GM20431 (cell line): Measurements from ENCODE around the gene ANKMY1.

Source experiments
- in situ Hi-C: fragments of 300-500 bp; cut with MseI, MboI; formaldehyde crosslinking; loops from one replicate; pipeline ENCODE4 v1.15.0; 2020; ENCODE audit warnings: low sequenced_read_pairs; ENCODE audit not compliant: unreplicated experiment

The ANKMY1 gene

GRCh38 chr2:240525802-240526201 lies 32.0 kb downstream of the ANKMY1 start:
- in situ Hi-C loops = no loop called here

DNA sequence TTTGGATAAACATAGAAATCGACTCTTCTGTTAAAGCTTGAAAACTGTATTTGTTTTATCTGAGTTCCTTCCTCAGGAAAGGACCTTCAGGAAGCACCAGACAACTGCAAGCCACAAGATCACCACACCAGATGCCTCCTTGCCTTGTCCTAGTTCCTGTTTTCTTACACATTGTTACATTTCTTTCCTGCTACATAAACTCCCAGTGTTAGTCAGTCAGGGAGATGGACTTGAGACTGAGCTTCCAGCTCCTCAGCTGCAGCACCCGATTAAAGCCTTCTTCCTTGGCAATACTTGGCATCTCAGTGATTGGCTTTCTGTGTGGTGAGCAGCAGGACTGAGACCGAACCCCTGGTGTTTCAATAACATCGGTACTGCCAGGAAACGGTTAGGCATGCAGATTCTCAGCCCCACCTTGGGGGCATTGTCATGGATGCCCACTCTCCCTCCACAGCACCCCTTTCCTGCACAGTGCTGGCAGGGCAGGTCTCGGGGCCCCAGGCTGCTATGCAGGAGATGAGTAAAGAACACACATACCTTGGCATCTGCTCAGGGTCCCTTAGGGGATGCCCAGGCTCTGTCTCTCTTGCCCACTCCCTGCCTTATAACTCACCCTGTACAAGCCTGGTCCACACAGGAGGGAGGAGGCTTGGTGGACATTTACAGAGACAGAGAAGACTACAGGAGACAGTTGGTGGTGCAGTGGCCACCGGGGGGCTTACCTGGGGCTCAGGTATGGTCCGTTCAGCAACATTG lies 32.6 kb downstream of the ANKMY1 start:
- in situ Hi-C loops = loop anchor here (25.0 kb wide), 1 partner anchor 187 kb away; no protein-coding TSS in a partner anchor

GRCh38 chr2:240523451-240524281 lies 34.1 kb downstream of the ANKMY1 start:
- in situ Hi-C loops = loop anchor here (25.0 kb wide), 1 partner anchor 189 kb away; no protein-coding TSS in a partner anchor

DNA sequence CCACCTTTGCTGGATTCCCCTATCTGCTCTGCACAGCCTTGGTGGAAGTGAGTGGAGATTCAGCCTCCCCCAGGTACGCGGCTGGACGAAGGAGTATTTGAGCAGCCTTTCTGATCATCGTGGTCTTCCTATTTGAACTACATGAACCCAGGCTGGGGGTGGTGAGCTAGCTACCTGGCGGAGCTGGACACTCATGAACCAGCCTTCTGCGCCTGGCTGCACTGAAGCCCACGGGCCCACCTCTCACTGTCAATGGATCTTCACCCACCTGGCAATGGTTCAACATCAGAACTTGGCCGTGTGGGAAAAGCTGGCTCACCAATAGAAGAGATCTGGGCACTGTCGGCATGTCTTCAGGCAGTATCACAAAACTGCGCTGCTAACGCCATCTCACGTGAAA lies 35.4 kb downstream of the ANKMY1 start:
- in situ Hi-C loops = loop anchor here (25.0 kb wide), 1 partner anchor 190 kb away; no protein-coding TSS in a partner anchor

DNA sequence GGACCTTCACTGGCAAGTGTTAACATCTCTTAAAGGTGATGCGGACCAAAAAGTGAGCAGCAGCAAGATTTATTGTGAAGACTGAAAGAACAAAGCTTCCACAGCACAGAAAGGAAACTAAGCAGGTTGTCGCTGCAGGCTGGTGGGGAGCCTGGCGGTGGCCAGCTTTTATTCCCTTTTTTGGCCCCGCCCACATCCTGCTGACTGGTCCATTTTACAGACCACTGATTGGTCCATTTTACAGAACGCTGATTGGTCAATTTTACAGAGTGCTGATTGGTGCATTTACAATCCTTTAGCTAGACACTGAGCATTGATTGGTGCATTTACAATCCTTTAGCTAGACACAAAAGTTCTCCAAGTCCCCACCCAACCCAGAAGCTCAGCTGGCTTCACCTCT lies 35.9 kb downstream of the ANKMY1 start:
- in situ Hi-C loops = loop anchor here (25.0 kb wide), 1 partner anchor 190 kb away; no protein-coding TSS in a partner anchor

- in situ Hi-C loops = loop anchor here (25.0 kb wide), 1 partner anchor 191 kb away; no protein-coding TSS in a partner anchor
These were observed 36.8 kb downstream of the ANKMY1 start for GRCh38 chr2:240520974-240521350.

DNA sequence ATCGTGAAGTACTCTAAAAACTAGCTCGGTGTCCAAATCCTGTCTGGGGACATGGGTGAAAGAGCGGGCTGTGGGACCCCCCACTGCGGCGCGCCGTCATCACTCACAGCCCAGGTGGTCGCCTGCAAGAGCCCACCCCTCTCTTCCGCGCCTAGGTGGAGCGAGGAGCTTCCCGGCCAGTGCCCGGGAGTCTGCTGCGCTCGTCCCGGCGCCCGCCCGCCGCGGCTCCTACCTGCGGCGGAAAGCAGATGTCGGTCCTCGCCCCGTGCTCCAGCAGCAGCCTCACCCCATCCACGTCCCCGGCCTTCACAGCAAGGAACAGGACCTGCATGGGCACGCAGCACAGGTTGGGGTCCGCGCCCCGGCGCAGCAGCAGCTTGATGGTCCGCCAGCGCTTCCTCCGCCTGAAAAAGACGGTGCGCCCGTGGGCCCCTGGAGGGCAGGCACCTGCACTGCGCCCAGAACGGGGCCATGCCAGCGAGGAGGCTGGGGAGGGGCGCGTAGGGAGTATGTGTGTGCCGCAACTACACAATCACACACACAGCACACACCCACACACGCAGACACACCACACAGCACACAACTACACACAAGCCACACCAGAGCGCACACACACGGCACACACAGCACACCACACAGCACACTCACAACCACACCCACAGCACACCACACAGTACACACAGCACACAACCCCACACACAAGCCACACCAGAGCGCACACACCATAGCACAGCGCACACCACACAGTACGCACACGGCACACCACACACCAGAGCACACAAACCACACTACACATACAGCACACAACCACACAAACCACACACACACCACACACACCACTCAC lies 37.4 kb downstream of the ANKMY1 start:
- in situ Hi-C loops = loop anchor here (25.0 kb wide), 1 partner anchor 192 kb away; no protein-coding TSS in a partner anchor

- in situ Hi-C loops = loop anchor here (25.0 kb wide), 1 partner anchor 193 kb away; no protein-coding TSS in a partner anchor
These were observed 38.2 kb downstream of the ANKMY1 start for GRCh38 chr2:240519396-240520129.

- in situ Hi-C loops = loop anchor here (25.0 kb wide), 1 partner anchor 193 kb away; no protein-coding TSS in a partner anchor
These were observed 38.8 kb downstream of the ANKMY1 start for GRCh38 chr2:240518981-240519380.

DNA sequence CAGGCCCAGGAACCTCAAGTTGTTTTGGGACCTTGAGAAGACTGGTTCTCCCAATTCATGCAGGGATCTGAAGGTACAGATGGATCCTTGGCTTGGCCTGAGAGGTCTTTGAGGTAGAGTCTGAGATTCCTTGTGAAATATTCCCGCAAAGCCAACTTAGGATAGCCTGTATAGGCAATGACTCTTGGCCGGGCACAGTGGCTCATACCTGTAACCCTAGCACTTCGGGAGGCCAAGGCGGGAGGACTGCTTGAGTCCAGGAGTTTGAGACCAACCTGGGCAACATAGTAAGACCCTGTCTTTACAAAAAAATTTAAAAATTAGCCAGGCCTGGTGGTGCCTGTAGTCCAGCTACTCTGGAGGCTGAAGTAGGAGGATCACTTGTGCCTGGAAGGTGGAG lies 40.4 kb downstream of the ANKMY1 start:
- in situ Hi-C loops = loop anchor here (25.0 kb wide), 1 partner anchor 195 kb away; no protein-coding TSS in a partner anchor

DNA sequence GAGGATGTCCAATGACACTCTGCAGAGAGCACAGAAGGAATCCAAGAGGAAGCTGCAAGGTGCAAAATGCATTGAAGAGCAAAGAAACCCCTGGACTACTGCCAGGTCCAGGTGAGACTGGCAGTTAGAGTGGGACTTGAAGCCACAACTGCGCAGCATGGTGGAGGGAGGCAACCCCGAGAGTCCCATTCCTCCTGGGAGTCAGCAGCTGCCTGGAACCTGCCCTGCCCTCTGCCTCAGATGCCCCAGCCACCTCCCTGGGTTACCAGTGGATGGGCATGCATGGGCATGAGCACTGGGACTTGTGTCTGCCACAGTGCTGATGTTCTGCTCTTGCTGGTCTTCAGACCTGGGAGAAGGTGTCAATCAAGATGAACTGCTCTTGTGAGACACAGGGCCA lies 43.2 kb downstream of the ANKMY1 start:
- in situ Hi-C loops = loop anchor here (25.0 kb wide), 1 partner anchor 198 kb away; no protein-coding TSS in a partner anchor

GRCh38 chr2:240513549-240514287 lies 44.1 kb downstream of the ANKMY1 start:
- in situ Hi-C loops = loop anchor here (25.0 kb wide), 1 partner anchor 199 kb away; no protein-coding TSS in a partner anchor

- in situ Hi-C loops = loop anchor here (25.0 kb wide), 1 partner anchor 199 kb away; no protein-coding TSS in a partner anchor
These were observed 44.9 kb downstream of the ANKMY1 start for GRCh38 chr2:240512666-240513535.

- in situ Hi-C loops = loop anchor here (25.0 kb wide), 1 partner anchor 200 kb away; no protein-coding TSS in a partner anchor
These were observed 45.7 kb downstream of the ANKMY1 start for GRCh38 chr2:240512109-240512485.

DNA sequence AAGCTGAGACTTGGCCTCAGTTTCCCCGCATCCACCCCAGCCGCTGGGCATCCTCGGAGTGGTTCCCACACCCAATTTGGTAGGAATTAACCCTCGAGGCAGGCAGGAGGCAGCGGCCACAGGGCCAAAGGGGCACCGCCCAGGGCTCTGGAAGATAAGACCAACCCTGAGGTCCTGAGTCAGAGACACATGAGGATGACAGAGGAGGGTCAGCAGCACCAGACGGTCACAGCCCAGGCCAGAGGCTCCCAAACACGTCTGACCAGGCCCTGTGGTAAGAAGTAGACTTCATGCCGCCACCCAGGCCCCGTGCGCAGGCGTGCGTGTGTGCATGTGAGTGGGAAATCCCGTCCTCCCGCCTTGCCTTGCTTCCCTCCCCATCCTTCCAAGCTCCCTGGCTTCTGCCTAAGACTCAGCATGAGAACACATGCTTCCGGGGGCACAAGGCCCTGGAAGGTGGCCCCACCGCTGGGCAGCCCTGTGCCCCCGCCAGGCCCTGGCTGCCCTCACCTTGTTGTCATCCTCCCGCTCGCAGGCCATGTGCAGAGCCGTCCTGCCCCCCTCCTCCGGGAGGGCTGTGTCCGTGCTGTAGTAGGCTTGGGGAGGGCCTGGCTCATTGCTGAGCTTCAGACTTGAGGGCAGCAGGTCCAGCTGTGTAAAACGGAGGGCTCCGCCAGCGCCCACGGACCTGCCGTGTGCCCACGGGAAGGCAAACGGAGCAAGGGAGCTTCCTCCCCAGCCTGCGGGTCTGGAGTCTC lies 46.3 kb downstream of the ANKMY1 start:
- in situ Hi-C loops = loop anchor here (25.0 kb wide), 1 partner anchor 201 kb away; no protein-coding TSS in a partner anchor

DNA sequence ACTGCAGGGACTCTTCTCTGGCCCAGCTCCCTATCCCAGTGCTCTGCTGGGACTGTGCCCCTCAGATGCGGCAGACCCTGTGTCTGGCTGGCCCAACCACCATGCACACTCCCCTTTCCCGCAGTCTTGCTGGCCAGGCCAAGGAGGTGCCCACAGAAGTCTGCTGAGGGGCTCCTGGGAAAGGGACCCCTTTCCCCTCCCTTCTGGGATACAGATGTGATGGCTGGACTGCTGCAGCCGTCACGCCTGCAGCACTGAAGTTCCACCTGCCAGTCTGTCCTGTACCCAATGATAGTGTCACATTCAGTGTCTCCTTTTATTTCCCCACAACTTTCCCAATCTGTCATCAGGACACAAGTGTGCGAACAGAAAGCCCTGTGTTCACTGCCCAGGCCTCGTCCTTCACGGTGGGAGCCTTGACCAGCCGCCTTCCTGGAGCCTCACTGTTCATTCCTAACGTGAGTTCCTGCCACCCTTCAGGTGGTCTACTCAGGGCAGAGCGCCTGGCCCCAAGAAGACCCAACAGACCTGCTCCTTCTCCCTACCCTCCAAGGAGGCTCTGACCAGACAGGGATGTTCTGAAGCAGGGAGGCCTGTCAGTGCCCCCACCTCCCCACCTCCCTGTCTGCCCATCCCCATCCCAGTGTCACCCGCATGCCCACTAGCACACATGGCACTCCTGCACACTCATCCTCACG lies 47.1 kb downstream of the ANKMY1 start:
- in situ Hi-C loops = loop anchor here (25.0 kb wide), 1 partner anchor 202 kb away; no protein-coding TSS in a partner anchor
